Coronary artery (tissue), 2 donors: Measurements from ENCODE around the gene TXNDC17.

Experiments
- DNase-seq: peaks from one replicate; pipeline ENCODE4 v3.0.0-alpha.2; 2017; ENCODE audit warnings: low spot score
- H3K27ac ChIP-seq, 2 donors: fragments of 200-600 bp; sonication (generic); one replicate each; pipeline ENCODE4 v1.5.1; 2016 to 2019
- H3K4me3 ChIP-seq: fragments of 200-600 bp; sonication (generic); 2 replicates; pipeline ENCODE4 v1.5.1; 2016; ENCODE audit warnings: mild to moderate bottlenecking, moderate library complexity
- CTCF ChIP-seq: fragments of 200-600 bp; sonication (generic); IDR thresholded peaks from one replicate; pipeline ENCODE4 v1.5.1; 2019; ENCODE audit warnings: antibody characterized with exemption

TXNDC17 gene

GRCh38 chr17:6677158-6677831 lies 36.4 kb downstream of the TXNDC17 start:
- Histone ChIP-seq H3K27ac (no peak overlapping the region), H3K4me3 (no peak overlapping the region)
- TF ChIP-seq CTCF, result no peak
- DNase-seq, result no peak

- TF ChIP-seq CTCF, result no peak
- no peak for DNase-seq
- Histone ChIP-seq H3K4me3 (no peak overlapping the region), H3K27ac (no peak overlapping the region)
Observed at GRCh38 chr17:6677946-6678345, 37.1 kb downstream of the TXNDC17 start.

GRCh38 chr17:6679241-6679640 lies 38.4 kb downstream of the TXNDC17 start:
- TF ChIP-seq CTCF, result no peak

GRCh38 chr17:6681176-6681575 lies 40.3 kb downstream of the TXNDC17 start:
- no peak overlapping the region for H3K27ac ChIP-seq
- TF ChIP-seq CTCF, result no peak
- DNase-seq, result no peak
- no peak overlapping the region for H3K4me3 ChIP-seq

More at GRCh38 chr17:6679241-6679640, 38.4 kb downstream of the TXNDC17 start:
- no peak for DNase-seq
- Histone ChIP-seq H3K4me3 (no peak overlapping the region), H3K27ac (no peak overlapping the region)

- TF ChIP-seq CTCF, result no peak
- DNase-seq, result no peak
- Histone ChIP-seq H3K27ac (no peak overlapping the region), H3K4me3 (no peak overlapping the region)
Observed at GRCh38 chr17:6681671-6682070, 40.8 kb downstream of the TXNDC17 start.

- Histone ChIP-seq H3K4me3 (no peak overlapping the region), H3K27ac (no peak overlapping the region)
- TF ChIP-seq CTCF, result no peak
- no peak for DNase-seq
Observed at GRCh38 chr17:6682339-6682738, 41.5 kb downstream of the TXNDC17 start.

GRCh38 chr17:6683081-6683684 lies 42.3 kb downstream of the TXNDC17 start:
- no peak for TF ChIP-seq CTCF
- H3K27ac ChIP-seq, result no peak overlapping the region

More at GRCh38 chr17:6683081-6683684, 42.3 kb downstream of the TXNDC17 start:
- DNase-seq, result no peak
- H3K4me3 ChIP-seq, result no peak overlapping the region
